HG03066 (cell line): ENCODE measurements around the gene EXOC3.
"Not testable (repeated sequence)": the region's sequence is repeated elsewhere in the genome, so short reads cannot be mapped to it uniquely, and the experiment has no call there.

Experiments
- ATAC-seq: cut with Tn5 transposase; IDR thresholded peaks from one replicate; pipeline ENCODE4 v1.9.1; 2021; ENCODE audit warnings: low read depth; ENCODE audit not compliant: unreplicated experiment

The EXOC3 gene

GRCh38 chr5:442335-443238 is at the start of gene EXOC3:
Gene EXOC3 (plus strand): TSS chr5:443176. CDS start chr5:446206, 3,030 bp downstream.
- ATAC-seq = peak; percentile 77

DNA sequence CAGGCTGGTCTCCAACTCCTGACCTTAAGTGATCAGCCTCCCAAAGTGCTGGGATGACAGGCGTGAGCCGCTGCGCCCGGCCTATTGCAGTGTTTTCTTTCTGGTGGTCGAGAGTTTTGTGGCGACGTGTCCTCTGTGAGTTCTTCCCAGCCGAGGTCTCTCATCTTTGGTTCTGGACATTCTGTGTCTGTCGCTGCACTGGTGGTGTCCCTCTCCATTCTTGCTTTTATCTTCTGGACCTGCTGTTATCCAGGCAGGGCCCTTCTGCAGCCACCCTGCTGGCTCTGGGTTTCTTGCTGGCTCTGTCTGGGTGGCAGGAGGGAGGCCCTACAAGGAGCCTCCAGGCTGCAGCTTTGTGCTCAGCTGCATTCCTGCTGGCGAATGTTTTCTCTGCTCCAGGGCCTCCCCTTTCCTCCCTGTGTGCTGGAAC is 49.1 kb upstream of the EXOC3 start:
- no peak for ATAC-seq

DNA sequence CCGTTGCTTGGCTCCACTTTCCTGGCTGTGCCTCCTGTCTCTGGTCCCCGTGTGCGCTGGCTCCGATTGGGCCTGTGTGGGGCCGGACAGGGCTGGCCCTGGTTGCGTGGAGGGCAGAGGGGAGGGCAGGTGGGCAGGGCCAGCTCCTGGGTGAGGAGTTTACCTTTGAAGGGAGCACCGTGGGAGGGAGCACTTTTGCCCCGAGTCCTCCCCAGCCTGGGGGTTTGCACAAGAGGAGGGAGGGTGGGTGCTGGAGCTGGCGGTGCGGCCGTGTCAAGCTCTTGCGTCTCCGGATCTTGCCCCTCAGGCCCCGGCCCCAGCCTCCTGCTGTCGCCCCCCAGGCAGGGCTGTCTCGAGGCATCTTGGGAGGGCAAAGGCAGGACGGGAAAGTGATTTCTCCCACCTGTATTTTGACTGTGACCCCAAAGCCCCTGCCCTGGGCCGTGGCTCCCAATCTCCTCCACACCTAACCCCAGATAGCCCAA is 48.3 kb upstream of the EXOC3 start:
- no peak for ATAC-seq

- no peak for ATAC-seq
Measured at GRCh38 chr5:395156-395920, 47.6 kb upstream of the EXOC3 start.

DNA sequence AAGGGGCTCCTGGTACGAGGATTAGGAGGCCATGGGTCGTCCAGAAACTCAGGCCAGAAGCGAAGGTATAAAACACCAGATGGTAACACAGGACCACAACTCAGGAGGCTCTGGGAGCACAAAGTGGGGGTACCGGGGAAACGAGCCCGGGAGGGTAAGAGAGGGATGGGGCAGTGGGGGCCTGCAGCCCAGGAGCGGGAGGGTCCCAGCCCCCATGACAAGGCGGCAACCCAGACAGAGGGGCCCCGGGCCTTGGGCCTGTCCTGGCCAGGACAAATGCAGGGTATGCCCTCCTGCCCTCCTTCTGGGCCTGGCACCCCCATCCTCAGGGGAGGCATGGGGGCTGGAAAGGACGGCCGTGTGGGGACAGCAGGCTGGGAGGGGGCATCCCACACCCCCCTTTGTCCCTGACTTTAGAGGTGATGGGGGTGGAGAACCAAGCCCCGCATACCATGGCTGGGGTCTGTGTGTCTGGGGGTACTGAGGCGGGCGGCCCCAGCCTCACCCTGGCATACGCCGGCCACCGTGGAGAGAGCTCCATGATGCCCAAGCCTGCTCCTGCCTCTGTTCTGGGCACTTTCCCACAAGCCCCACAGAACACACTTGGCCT is 47.0 kb upstream of the EXOC3 start:
- no peak for ATAC-seq

- ATAC-seq = no peak
Measured at GRCh38 chr5:396531-396961, 46.4 kb upstream of the EXOC3 start.

- not testable (repeated sequence) for ATAC-seq
Measured at GRCh38 chr5:398141-398474, 44.9 kb upstream of the EXOC3 start.

DNA sequence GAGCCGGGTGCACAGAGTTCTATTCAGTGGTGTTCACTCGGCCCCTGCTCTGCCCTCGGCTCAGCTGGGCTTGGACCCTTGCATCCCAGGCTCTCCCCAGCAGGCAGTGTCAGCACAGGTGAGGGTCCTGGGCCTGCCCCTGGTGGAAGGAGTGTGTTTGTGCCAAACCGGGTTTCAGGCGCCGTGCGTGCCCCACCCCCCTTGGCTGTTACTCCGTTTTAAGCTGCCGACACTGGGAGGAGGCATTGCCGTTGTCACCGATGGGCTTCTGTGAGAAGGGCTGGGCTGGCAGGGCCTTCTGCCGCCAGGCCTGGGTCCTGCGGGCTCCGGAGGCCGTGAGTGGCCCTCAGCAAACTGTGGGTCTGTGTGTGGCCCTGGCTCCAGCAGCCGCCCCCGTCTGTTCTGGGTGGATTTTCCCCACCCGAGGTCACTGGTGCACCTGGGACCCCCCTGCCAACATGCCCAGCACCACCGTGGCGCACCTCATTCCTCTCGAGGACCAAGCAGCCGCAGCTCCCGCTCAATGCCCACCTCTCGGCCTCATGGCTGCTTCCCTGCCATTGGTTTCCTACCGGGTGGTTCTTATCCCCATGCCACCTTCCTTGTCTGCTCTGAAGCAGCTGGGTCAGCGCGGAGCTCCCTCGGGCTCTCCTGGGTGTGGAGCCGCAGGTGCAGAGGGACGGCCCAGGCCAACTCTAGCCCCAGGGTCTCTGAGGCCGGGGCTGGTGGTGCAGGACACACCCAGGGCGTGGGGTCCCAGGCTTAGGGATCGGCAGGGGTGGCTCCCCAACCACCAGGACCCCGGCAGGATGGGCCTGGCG is 44.3 kb upstream of the EXOC3 start:
- ATAC-seq = no peak

DNA sequence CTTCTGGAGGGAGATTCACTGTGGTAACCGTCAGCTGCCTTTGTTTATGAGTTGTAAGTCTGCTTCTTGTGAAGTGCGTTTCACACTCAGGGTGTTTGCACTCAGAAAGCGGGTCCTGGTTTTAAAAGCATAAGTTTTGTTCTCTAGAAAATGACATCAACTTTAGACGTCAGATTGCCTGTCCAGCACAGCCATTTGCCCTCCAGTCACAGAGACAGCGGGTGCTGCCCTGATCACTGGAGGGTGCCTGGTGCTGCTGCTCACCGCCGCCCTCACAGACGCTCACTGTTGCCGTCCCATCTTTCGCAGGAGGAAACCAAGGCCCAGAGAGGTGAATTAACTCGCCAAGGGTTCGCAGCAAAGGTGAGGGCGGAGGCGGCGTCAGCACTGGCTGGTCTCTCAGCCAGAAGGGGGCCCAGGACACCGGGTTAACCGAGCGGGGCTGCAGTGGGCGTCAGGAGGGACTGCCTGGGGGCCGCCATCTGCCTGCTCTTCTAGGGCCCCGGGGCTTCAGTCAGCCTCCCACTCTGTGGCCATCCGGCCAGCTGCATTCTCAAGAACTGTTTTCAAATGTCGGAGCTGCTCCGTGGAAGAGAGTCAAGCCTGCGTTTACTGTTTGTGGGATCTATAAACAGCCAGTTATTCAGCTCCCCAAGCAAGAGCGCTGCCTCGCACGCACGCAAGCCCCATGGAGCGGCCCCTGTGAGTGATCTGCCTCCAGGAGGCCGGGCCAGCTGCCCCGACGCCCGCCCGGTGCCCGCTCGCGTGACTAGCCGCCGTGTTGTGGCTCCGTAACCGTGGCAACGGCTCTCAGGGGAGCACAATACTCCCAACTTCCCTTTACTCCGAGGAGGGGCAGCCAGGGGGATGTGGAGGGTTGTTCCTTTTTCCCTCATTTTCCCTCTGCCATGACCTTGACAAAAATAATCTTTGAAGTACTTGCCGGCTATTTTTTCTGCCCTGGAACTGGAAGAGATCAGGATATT is 43.4 kb upstream of the EXOC3 start:
- peak; percentile 57 for ATAC-seq

- ATAC-seq = peak; percentile 20
Measured at GRCh38 chr5:400282-401145, 42.5 kb upstream of the EXOC3 start.

DNA sequence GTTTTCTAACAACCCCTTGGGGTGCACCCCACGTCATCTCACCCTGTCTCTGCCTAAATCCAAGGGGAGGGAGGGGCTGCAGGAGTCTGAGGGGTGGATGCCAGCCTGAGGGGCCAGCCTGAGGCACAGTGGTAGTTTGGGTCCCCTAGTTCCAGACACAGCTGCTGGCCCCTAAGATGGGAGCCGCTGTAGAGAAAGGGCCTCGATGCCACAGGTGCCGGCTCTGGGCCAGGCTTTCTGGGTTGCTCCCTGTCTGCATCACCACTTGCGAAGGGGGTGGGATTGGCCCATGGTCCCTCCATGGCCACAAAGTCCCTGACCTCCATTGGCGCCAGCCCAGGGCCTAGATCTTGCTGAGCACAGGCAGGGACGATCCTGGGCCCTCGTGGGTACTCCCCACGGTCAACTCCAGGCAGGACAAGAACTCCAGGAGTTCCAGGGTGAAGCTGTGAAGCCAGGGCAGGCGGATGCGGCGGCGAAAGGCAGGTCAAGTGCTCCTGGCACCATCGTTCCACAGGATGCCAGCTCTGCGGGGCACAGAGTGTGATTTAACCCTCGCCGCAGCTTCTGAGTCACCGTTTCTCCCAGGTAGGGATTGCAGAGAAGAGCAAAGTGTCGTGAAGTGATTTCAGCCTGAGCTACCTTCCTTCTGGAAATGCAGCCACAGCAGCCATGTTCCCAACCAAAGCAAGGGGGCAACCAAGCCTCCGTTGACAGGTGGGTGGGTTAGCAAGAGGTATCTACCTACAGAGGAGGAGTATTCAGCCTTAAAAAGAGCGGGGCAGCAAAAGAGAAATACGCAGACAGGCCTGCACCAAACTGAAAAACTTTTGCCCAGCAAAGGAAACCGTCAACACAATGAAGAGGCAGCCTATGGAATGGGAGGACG is 41.6 kb upstream of the EXOC3 start:
- no peak for ATAC-seq

GRCh38 chr5:402219-402614 is 40.8 kb upstream of the EXOC3 start:
- ATAC-seq = not testable (repeated sequence)

DNA sequence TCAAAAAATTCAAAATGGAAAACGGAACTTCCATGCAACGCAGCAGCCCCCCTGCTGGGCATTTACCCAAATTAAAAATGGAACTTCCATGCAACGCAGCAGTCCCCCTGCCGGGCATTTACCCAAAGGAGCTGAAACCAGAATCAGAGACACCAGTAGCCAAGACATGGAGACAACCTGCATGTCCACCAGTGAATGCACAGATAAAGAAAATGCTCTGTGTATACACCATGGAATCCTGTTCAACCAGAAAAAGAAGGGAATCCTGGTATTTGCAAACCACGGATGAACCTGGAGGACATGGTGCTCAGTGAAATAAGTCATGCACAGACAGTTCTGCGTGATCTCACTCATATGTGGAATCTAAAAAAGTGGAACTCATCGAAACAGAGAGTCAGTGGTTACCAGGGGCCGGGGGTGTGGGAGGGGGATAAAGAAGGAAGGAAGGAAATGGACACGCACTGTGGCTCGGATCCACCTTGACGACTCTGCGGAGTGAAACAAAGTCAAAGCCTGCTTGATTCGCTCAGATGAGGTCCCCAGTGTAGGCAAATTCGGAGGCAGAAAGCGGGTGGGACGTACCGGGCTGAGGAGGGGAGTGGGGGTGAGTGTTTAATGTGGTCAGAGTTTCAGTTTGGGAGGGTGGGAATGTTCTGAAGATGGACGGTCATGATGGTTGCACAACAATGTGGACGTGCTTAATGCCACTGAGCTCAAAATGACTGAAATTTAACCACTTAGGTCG is 40.2 kb upstream of the EXOC3 start:
- peak; percentile 63 for ATAC-seq

DNA sequence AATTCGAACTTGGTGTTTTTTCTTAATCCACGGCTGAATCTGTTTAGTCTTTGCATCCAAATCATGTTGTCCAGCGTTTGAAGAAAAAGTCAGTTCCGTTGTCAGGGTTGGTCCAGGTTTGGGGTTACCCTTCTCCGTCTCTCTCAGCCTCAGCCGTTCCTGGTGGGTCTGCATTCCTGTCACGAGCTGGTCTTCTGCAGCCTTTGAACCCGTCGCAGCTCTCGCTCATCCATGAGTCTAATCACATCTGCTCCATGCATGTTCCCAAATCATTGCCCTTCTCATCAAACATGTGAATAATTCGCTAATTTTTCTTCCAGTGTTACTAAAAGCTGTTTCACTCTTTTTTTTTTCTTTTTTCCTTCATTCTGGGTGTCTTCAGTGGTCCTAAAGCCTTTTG is 39.0 kb upstream of the EXOC3 start:
- ATAC-seq = no peak

DNA sequence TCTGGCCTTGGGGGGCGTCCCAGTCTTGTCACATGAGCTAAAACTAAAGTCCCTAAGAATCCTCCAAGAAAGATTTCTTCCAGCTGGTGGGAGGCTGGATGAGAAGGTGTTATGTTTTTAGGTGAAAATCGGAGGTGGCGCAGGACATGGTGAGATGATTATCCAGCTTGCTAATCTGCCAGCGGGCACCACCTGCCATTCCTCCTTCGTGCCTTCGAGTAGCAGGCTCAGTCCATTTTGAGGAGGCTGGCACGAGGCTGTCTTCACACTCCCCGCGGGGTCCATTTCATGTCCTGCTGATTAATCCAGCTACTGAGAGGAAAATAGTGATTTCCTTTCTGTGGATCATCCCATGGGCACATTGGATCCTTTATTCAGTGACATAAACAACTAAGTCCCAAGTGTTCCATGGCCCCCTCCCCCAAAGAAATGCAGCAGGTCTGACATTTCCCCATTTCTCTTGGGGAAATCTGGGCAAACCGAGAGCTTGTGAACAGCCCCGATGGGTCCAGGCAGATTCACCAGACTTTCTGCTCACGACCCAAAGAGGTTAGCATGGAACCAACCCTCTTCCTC is 38.2 kb upstream of the EXOC3 start:
- no peak for ATAC-seq

- ATAC-seq = no peak
Measured at GRCh38 chr5:405421-405820, 37.6 kb upstream of the EXOC3 start.
